Measurements from ENCODE around the gene RIBC1.

DNA sequence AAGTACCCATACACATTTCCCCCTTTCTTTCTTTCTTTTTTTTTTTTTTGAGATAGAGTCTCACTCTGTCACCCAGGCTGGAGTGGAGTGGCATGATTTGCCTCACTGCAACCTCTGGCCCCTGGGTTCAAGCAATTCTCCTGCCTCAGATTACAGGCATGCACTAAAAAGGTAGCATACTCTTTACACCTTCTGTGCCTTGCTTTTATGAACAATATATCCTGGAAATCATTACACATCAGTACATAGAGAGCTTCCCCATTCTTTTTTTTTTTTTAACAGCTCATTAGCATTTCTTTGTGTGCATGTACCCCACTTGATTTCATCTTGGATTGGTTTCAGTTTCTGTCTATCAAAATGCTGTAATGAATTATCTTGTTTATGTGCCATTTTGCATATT is 30.1 kb downstream of the RIBC1 start:
- TF ChIP-seq, protein P1, sequence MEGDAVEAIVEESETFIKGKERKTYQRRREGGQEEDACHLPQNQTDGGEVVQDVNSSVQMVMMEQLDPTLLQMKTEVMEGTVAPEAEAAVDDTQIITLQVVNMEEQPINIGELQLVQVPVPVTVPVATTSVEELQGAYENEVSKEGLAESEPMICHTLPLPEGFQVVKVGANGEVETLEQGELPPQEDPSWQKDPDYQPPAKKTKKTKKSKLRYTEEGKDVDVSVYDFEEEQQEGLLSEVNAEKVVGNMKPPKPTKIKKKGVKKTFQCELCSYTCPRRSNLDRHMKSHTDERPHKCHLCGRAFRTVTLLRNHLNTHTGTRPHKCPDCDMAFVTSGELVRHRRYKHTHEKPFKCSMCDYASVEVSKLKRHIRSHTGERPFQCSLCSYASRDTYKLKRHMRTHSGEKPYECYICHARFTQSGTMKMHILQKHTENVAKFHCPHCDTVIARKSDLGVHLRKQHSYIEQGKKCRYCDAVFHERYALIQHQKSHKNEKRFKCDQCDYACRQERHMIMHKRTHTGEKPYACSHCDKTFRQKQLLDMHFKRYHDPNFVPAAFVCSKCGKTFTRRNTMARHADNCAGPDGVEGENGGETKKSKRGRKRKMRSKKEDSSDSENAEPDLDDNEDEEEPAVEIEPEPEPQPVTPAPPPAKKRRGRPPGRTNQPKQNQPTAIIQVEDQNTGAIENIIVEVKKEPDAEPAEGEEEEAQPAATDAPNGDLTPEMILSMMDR (IDR thresholded peaks at IDR 0.05) = no peak
- no peak for TF ChIP-seq POLR2A (IDR thresholded peaks at IDR 0.05)

Measured in esophagus squamous epithelium (tissue), 4 donors.